Measurements from ENCODE around the gene LLGL2. TPM values are rescaled to one million over a fixed set of nuclear protein-coding genes. Genes with fewer than 3 reads are reported as not detected.
A peak's percentile ranks its signal among the peaks of the same experiment; 100 is the strongest.
"Not testable (repeated sequence)": the region's sequence is repeated elsewhere in the genome, so short reads cannot be mapped to it uniquely, and the experiment has no call there.

Gene LLGL2
- total RNA-seq, 1 experiment from 2014 or later = 1.2 TPM

DNA sequence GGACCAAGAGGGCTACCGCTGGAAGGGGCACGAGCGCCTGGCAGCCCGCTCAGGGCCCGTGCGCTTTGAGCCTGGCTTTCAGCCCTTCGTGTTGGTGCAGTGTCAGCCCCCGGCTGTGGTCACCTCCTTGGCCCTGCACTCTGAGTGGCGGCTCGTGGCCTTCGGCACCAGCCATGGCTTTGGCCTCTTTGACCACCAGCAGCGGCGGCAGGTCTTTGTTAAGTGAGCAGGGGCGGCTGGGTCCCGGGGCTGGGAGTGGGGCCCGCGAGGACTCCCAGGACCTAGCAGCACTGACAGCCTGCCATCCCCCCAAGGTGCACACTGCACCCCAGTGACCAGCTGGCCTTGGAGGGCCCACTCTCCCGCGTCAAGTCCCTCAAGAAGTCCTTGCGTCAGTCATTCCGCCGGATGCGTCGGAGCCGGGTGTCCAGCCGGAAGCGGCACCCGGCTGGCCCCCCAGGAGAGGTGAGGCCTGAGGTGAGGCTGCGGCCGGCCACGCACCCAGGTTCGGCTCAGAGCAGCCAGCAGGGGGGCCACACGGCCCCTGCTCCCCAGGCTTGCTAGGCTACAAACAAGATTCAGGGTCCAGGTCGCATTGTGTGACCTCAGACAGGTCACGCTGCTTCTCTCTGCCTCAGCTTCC lies 44.7 kb downstream of the LLGL2 start:
- no peak for DNase-seq (ENCODE audit: low read depth)

GRCh38 chr17:75570772-75571171 lies 45.3 kb downstream of the LLGL2 start:
- no peak for DNase-seq (ENCODE audit: low read depth)

GRCh38 chr17:75571197-75571884 lies 45.8 kb downstream of the LLGL2 start:
- no peak for DNase-seq (ENCODE audit: low read depth)

GRCh38 chr17:75571885-75572215 lies 46.4 kb downstream of the LLGL2 start:
- no peak for DNase-seq (ENCODE audit: low read depth)

DNA sequence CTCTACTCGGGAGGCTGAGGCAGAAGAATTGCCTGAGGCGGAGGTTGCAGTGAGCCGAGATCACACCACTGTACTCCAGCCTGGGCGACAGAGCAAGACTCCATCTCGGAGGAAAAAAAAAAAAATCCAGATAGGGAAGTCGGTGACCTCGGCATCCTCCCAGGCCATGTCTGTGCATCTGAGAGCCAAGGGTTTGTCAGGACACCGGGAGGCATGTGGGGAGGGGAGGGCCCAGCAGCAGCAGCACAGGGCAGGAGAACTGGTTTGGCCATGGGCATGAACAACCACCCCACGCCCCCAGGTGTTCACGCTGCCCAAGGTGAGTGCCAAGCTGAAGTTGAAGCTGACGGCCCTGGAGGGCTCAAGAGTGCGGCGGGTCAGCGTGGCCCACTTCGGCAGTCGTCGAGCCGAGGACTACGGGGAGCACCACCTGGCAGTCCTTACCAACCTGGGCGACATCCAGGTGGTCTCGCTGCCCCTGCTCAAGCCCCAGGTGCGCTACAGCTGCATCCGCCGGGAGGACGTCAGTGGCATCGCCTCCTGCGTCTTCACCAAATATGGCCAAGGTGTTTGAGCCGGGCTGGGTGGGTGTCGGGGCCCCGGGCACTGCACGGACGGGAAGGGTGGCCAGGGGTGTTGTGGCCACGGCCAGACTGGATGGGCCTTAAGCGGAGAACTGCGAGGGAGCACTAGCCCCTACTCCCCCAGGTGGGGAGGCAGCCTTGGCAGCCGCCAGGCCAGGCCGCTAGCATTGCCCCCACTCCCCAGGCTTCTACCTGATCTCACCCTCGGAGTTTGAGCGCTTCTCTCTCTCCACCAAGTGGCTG lies 47.4 kb downstream of the LLGL2 start:
- no peak for DNase-seq (ENCODE audit: low read depth)

DNA sequence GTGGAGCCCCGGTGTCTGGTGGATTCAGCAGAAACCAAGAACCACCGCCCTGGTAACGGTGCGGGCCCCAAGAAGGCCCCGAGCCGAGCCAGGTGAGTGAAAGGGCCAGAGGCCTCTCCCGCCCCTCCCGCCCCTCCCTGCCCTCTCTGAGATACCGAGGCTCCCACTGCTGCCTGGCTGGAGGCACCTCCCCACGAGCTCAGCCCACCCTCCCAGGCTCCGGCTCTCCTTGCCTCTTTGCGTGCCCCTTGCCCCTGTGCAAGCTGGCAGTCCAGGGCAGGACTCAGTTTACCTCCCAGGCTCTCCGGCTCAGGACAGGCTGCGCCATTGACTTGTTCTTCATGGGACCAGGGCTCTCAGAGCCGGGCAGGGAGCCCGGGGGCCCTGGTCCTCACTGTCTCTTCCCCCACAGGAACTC lies 48.1 kb downstream of the LLGL2 start:
- no peak for DNase-seq (ENCODE audit: low read depth)

DNA sequence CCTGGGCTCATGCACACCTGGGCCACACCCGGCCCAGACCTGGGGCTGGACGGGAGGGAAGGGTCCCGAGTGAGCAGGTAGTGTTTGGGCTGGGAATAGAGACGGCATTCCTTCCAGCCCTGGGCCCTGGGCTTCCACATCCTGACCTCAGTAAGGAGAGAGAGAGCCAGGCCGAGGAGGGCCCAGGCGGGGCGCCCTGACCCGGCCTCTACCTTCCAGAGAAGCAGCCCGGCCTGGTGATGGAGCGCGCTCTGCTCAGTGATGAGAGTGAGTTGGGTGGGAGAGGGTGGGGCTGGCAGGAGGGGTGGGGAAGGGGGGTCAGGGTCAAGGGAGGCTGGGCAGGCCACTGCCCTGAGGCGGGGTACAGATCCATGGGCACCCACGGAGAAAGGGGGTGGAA lies 48.5 kb downstream of the LLGL2 start:
- no peak for DNase-seq (ENCODE audit: low read depth)

- no peak for DNase-seq (ENCODE audit: low read depth)
These were observed 49.0 kb downstream of the LLGL2 start for GRCh38 chr17:75574404-75575036.

- DNase-seq (ENCODE audit: low read depth) = no peak
These were observed 49.7 kb downstream of the LLGL2 start for GRCh38 chr17:75575197-75575596.

- no peak for DNase-seq (ENCODE audit: low read depth)
These were observed 50.2 kb downstream of the LLGL2 start for GRCh38 chr17:75575728-75576127.

- no peak for DNase-seq (ENCODE audit: low read depth)
These were observed 51.2 kb downstream of the LLGL2 start for GRCh38 chr17:75576661-75577060.

- not testable (repeated sequence) for DNase-seq (ENCODE audit: low read depth)
These were observed 55.7 kb downstream of the LLGL2 start for GRCh38 chr17:75581121-75581725.

DNA sequence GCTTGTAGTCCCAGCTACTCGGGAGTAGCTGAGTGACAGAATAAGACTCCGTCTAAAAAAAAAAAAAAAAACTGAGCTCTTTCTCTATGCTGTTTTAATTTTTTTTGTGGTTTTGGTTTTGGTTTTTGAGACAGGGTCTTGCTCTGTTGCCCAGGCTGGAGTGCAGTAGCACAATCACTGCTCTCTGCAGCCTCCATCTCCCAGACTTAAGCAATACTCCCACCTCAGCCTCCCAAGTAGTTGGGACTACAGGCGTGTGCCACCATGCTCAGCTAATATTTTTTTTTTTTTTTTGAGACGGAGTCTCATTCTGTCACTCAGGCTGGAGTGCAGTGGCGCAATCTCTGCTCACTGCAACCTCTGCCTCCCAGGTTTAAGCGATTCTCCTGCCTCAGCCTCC lies 57.7 kb downstream of the LLGL2 start:
- DNase-seq (ENCODE audit: low read depth) = not testable (repeated sequence)

- DNase-seq (ENCODE audit: low read depth) = no peak
These were observed 59.3 kb downstream of the LLGL2 start for GRCh38 chr17:75584849-75585175.

GRCh38 chr17:75587675-75588595 lies 62.4 kb downstream of the LLGL2 start, which contains the start of gene MYO15B:
MYO15B (plus strand) TSS chr17:75587800; CDS start chr17:75588058, 258 bp downstream.
- DNase-seq (ENCODE audit: low read depth) = peak; percentile 6

GRCh38 chr17:75588596-75589011 lies 63.1 kb downstream of the LLGL2 start:
- DNase-seq (ENCODE audit: low read depth) = no peak

- DNase-seq (ENCODE audit: low read depth) = peak; percentile 74
These were observed 63.8 kb downstream of the LLGL2 start for GRCh38 chr17:75589012-75589918.

- no peak for DNase-seq (ENCODE audit: low read depth)
These were observed 64.4 kb downstream of the LLGL2 start for GRCh38 chr17:75589919-75590303.

DNA sequence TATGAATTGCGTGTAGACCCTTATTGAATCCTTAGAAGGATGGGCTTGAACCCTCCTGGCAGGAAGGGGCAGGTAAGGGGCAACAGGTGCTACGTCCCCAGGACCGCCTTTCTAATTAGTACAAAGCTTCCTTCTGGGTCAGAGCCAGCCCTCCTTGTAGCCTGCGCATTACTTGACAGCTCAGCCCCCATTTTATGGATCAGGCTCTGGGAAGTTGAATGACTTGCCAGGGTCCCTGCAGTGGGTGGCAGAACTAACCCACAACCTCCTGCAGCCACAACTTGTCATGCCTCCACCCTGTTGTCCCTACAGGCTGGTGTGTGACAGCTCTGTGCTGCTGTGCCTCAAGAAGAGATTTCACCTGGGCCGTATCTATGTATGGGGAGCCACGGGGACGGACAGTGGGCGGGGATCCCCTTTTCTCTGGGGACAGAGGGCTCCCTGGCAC lies 64.8 kb downstream of the LLGL2 start:
- DNase-seq (ENCODE audit: low read depth) = no peak
